PFSK-1 (cell line): Measurements from ENCODE around the gene ICA1.

ENCODE experiments used
- FOXP2 ChIP-seq: optimal IDR thresholded peaks from 2 replicates; pipeline ENCODE3; 2011; ENCODE audit warnings: borderline replicate concordance, control low read depth, inconsistent platforms; ENCODE audit not compliant: insufficient read depth; ENCODE audit errors: extremely low read length, extremely low read depth
- POLR2AphosphoS5 ChIP-seq: IDR thresholded peaks from 2 replicates; pipeline ENCODE4 v1.6.1; 2012; ENCODE audit warnings: low read depth, mild to moderate bottlenecking, control low read depth, low read length, moderate library complexity
- REST ChIP-seq, 2 experiments: IDR thresholded peaks; 2 replicates each; pipeline versions ENCODE4 v1.6.1 to v1.8.0; 2011 to 2012; ENCODE audit warnings: low read depth in 2 of 2, low read length in 2 of 2, control low read depth in 1 of 2, inconsistent platforms in 1 of 2, mild to moderate bottlenecking in 1 of 2, moderate library complexity in 1 of 2; ENCODE audit not compliant: insufficient read depth in 1 of 2
- SIN3A ChIP-seq: IDR thresholded peaks from 2 replicates; pipeline ENCODE4 v1.6.1; 2012; ENCODE audit warnings: mild to moderate bottlenecking, low read length, moderate library complexity, borderline replicate concordance; ENCODE audit not compliant: insufficient read depth
- TAF1 ChIP-seq: IDR thresholded peaks from 2 replicates; pipeline ENCODE4 v1.6.1; 2012; ENCODE audit warnings: low read length, control low read depth, borderline replicate concordance; ENCODE audit not compliant: insufficient read depth

ICA1 gene

GRCh38 chr7:8115547-8116402 is 146.2 kb downstream of the ICA1 start:
- TF ChIP-seq POLR2AphosphoS5 (no peak), TAF1 (no peak), REST (IDR thresholded peaks at IDR 0.05; ENCODE audit: insufficient read depth in 1 of 2, low read depth in 2 of 2, low read length in 2 of 2) (no peak), FOXP2 (no peak), SIN3A (no peak)

- no peak for TF ChIP-seq POLR2AphosphoS5
Observed at GRCh38 chr7:8114175-8114574, 147.8 kb downstream of the ICA1 start.

GRCh38 chr7:8113184-8113583 is 148.8 kb downstream of the ICA1 start:
- TF ChIP-seq SIN3A (no peak), REST (IDR thresholded peaks at IDR 0.05; ENCODE audit: insufficient read depth in 1 of 2, low read depth in 2 of 2, low read length in 2 of 2) (no peak)

GRCh38 chr7:8112685-8113084 is 149.3 kb downstream of the ICA1 start:
- no peak for TF ChIP-seq FOXP2
- no peak for TF ChIP-seq REST (IDR thresholded peaks at IDR 0.05; ENCODE audit: insufficient read depth in 1 of 2, low read depth in 2 of 2, low read length in 2 of 2)
- no peak for TF ChIP-seq TAF1
- no peak for TF ChIP-seq SIN3A
- TF ChIP-seq POLR2AphosphoS5, result no peak

GRCh38 chr7:8111282-8111960 is 150.5 kb downstream of the ICA1 start:
- TF ChIP-seq POLR2AphosphoS5 (no peak), SIN3A (no peak), TAF1 (no peak), REST (IDR thresholded peaks at IDR 0.05; ENCODE audit: insufficient read depth in 1 of 2, low read depth in 2 of 2, low read length in 2 of 2) (no peak), FOXP2 (no peak)
